ENCODE results near the gene TNFRSF13B. TPM values are rescaled to one million over a fixed set of nuclear protein-coding genes. Genes with fewer than 3 reads are reported as not detected.

TNFRSF13B gene
- total RNA-seq, 1 experiment from 2014 or later, result 0.28 TPM

DNA sequence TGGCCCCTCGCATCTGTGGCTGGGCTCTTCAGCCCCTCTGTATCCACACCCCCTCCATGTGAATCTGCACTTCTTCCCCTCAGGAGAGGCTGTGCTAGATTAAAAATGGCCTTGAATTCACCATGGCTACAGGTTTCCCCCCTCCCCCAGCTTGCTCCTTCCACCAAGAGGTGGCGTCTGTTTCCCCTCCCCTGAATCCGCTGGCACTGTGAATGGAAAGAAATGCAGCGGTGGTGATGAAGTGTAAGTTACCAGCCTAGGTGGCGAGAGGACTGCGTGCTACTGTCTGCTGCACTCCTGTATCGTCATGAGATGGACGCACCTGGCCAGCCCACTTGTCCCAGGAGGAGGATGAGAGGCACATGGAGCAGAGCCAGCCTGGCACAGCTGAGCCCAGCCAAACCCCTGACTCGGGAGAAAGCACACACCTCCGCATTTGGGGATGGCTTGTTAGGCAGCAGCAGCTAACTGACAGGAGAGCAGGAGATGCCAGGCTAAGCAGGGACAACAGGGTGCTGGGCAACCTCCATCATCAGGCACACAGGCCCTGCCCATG, 26.2 kb downstream of the TNFRSF13B start:
- H4K91ac ChIP-seq (ENCODE audit: insufficient read length, low read depth, low read length), result no peak overlapping the region
- no peak overlapping the region for H2AFZ ChIP-seq (ENCODE audit: low read length)
- TF ChIP-seq, protein P1, sequence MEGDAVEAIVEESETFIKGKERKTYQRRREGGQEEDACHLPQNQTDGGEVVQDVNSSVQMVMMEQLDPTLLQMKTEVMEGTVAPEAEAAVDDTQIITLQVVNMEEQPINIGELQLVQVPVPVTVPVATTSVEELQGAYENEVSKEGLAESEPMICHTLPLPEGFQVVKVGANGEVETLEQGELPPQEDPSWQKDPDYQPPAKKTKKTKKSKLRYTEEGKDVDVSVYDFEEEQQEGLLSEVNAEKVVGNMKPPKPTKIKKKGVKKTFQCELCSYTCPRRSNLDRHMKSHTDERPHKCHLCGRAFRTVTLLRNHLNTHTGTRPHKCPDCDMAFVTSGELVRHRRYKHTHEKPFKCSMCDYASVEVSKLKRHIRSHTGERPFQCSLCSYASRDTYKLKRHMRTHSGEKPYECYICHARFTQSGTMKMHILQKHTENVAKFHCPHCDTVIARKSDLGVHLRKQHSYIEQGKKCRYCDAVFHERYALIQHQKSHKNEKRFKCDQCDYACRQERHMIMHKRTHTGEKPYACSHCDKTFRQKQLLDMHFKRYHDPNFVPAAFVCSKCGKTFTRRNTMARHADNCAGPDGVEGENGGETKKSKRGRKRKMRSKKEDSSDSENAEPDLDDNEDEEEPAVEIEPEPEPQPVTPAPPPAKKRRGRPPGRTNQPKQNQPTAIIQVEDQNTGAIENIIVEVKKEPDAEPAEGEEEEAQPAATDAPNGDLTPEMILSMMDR (conservative IDR thresholded peaks at IDR 0.05), result peak; percentile 58
- Mint-ChIP-seq H3K27me3 (ENCODE audit: low read depth) (peaks cover 2% of the 10 kb centered on the region), H3K36me3 (ENCODE audit: insufficient read depth in 1 of 3, low read depth in 3 of 3) (peaks cover 5 to 15% (median 7%) of the 10 kb centered on the region in 3 experiments; a peak in 6 of 7 replicates), H3K4me1 (peaks cover 21 to 22% of the 10 kb centered on the region in 2 experiments), H3K27ac (no peak overlapping the region; a peak in 1 of 7 replicates), H3K4me3 (no peak overlapping the region), H3K9me3 (peaks cover 12% of the 10 kb centered on the region in 2 experiments)
- H2BK5ac ChIP-seq (ENCODE audit: insufficient read length, low read length), result no peak overlapping the region
- no peak overlapping the region for H3K9ac ChIP-seq (ENCODE audit: extremely low read depth, insufficient read length, low read length)
- no peak overlapping the region for H2BK120ac ChIP-seq (ENCODE audit: low read depth, low read length, poor library complexity, severe bottlenecking)
- no peak overlapping the region for H2AK5ac ChIP-seq (ENCODE audit: insufficient read length, low read length)
- H3K9me3 ChIP-seq (ENCODE audit: control insufficient read depth, low read depth, low read length), result no peaks in the 10 kb centered on the region
- H3K27ac ChIP-seq (ENCODE audit: insufficient read length, low read depth, low read length), result no peak overlapping the region
- no peak overlapping the region for H3K23ac ChIP-seq (ENCODE audit: insufficient read length, low read depth, low read length)
- no peaks in the 10 kb centered on the region for H3K79me2 ChIP-seq (ENCODE audit: insufficient read depth, low read length)
- no peaks in the 10 kb centered on the region for H3K27me3 ChIP-seq (ENCODE audit: insufficient read depth, low read length)
- no peak overlapping the region for H2BK20ac ChIP-seq (ENCODE audit: low read depth, low read length, poor library complexity, severe bottlenecking)
- H4K5ac ChIP-seq (ENCODE audit: insufficient read length, low read depth, low read length), result no peak overlapping the region
- no peak overlapping the region for H4K8ac ChIP-seq (replicated peaks; ENCODE audit: insufficient read length, low read depth, low read length)
- no CpG with 5 or more reads among the region's 10 CpGs for WGBS (ENCODE audit: extremely low coverage, insufficient read length, low lambda C conversion rate)
- no peak overlapping the region for H2BK15ac ChIP-seq (ENCODE audit: low read depth, low read length)
- no peaks in the 10 kb centered on the region for H3K79me1 ChIP-seq (ENCODE audit: insufficient read depth, low read depth, low read length, poor library complexity, severe bottlenecking)
- H3K14ac ChIP-seq (ENCODE audit: insufficient read depth, low read length), result no peak overlapping the region; the same call in 1 of the 2 replicates
- H3K4ac ChIP-seq (ENCODE audit: low read depth, low read length), result no peak overlapping the region
- no peak overlapping the region for H3K4me2 ChIP-seq (ENCODE audit: insufficient read depth, insufficient read length, low read length)
- peaks cover under 1% of the 10 kb centered on the region; the same call in 1 of the 2 replicates for H3K4me1 ChIP-seq (ENCODE audit: insufficient read depth, low read length)
- no peak overlapping the region for H2BK12ac ChIP-seq (ENCODE audit: insufficient read length, low read depth, low read length)
- no peak overlapping the region for H3T11ph ChIP-seq (ENCODE audit: low read length)
- H3K56ac ChIP-seq (ENCODE audit: insufficient read length, low read depth, low read length), result no peak overlapping the region
- no peaks in the 10 kb centered on the region for H4K20me1 ChIP-seq (ENCODE audit: control insufficient read depth, insufficient read depth, insufficient read length)
- H3K18ac ChIP-seq (ENCODE audit: insufficient read length, low read depth, low read length), result no peak overlapping the region
- H3K23me2 ChIP-seq (ENCODE audit: insufficient read length, low read depth, low read length, poor library complexity, severe bottlenecking), result no peaks in the 10 kb centered on the region
- peak; percentile 80 for DNase-seq

Data from H9 (cell line).